ENCODE data around the gene CYB5R4.

Gene CYB5R4

DNA sequence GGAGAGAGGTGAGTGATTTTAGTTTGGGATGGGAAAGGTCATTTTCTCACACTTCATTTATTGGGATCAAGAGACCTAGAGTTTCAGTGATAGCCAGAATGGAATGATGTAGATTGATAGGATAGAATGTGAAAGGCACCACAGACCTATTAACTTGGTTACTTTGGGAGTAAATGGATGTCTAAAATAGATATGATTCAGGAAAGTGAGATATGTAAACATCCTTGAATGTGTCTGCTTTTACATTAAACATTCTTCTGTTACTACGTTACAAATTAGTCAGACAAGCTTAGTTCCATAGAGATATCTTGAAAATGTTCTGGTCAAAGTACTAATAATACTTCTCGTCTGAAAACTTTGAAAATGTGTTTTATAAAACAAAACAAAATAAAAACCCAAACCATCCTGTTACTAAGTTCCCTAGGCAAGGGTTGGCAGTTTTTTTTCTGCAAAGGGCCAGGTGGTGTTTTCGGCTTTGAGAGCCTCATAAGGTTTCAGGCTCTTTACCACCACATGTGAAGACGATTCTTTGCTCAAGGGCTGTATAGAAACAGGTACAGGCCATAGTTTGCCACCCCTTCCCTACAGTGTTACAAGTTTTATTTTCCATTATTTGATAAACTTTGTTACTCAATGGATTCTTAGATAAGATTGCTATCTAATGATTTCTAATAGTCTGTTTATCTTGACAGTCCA, 3.4 kb downstream of the CYB5R4 start:
- no peak for TF ChIP-seq CTCF (IDR thresholded peaks at IDR 0.05)
- TF ChIP-seq ZFX (IDR thresholded peaks at IDR 0.05; ENCODE audit: borderline replicate concordance) = no peak
- no peak overlapping the region for H3K27ac ChIP-seq

GRCh38 chr6:83867043-83867442, 7.6 kb downstream of the CYB5R4 start:
- H3K27ac ChIP-seq = no peak overlapping the region
- TF ChIP-seq CTCF (IDR thresholded peaks at IDR 0.05) (no peak), ZFX (IDR thresholded peaks at IDR 0.05; ENCODE audit: borderline replicate concordance) (no peak)

DNA sequence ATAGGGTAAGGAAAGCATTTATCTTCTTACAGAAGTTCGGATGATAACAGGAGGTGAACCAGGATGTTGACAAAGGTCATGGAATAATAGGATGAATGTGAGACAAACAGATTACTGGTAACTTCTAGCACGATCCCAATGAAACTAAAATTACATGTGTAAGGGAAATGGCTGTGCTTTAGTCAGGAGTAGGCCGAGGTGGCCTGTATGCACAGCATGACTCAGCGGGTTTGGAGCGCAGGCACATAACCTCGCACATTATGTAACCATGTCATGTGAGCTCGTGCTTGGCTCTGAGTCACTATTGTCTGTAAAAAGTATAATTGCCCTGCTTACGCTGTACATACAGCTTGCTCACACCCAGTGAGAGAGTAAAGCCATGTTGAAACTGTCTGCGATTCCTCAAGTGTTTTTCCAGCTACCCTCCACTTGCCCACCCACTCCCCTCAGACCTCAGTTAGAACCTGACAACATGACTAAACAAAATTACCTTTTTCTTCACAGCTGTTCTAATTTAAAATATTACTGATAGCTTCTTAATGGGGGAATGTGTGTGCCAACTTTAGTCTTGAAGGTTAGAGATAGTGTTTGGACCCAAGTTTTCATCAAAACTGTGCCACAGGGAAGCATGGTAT, 8.2 kb downstream of the CYB5R4 start:
- H3K27ac ChIP-seq = no peak overlapping the region
- TF ChIP-seq ZFX (IDR thresholded peaks at IDR 0.05; ENCODE audit: borderline replicate concordance) (no peak), CTCF (IDR thresholded peaks at IDR 0.05) (no peak)

DNA sequence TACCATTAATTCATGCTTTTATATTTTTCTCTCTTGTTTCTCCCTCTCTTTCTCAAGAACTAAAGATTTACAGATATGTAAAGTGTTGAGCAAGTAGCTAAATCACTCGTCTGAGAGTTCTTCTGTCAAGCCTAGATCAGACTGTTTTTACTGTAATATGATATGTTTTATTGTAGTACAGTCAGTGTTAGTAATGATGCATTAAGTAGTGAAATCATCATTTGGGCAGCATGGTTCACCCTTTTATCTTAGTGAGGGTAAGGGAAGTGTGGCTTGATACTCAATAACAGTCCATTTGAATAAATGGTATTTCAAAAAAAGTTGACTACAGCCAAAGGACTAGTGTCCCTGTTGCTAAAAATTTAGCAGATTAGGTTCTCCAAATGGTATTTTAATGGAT, 9.2 kb downstream of the CYB5R4 start:
- TF ChIP-seq ZFX (IDR thresholded peaks at IDR 0.05; ENCODE audit: borderline replicate concordance) (no peak), CTCF (IDR thresholded peaks at IDR 0.05) (no peak)
- no peak overlapping the region for H3K27ac ChIP-seq

DNA sequence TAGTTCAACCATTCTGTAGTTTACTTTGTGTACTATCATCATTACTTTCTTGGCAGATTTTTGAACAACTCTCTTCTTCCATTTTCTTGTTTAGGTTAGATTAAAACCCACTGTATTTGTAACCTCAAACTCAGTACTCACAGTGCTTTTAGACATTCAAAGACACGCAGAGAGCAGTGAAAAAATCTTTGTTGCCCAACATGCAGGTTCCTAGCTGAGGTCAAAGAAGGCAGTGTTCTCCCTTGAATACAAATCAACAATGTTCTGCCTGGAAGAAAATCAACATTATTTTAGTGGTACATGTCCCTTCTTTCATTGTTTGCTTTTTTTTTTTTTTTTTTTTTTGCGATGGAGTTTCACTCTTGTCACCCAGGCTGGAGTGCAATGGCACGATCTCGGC, 11.2 kb downstream of the CYB5R4 start:
- H3K27ac ChIP-seq = no peak overlapping the region
- TF ChIP-seq CTCF (IDR thresholded peaks at IDR 0.05) (no peak), ZFX (IDR thresholded peaks at IDR 0.05; ENCODE audit: borderline replicate concordance) (no peak)

GRCh38 chr6:83872386-83873118, 13.1 kb downstream of the CYB5R4 start:
- TF ChIP-seq ZFX (IDR thresholded peaks at IDR 0.05; ENCODE audit: borderline replicate concordance) (no peak), CTCF (IDR thresholded peaks at IDR 0.05) (no peak)
- no peak overlapping the region for H3K27ac ChIP-seq

GRCh38 chr6:83873869-83874268, 14.4 kb downstream of the CYB5R4 start:
- no peak overlapping the region for H3K27ac ChIP-seq
- TF ChIP-seq ZFX (IDR thresholded peaks at IDR 0.05; ENCODE audit: borderline replicate concordance) = no peak
- no peak for TF ChIP-seq CTCF (IDR thresholded peaks at IDR 0.05)

Data from 22Rv1 (cell line).